SH-SY5Y (cell line): ENCODE measurements around the gene TTC27.

ENCODE experiments used
- GATA2 ChIP-seq: IDR thresholded peaks from 2 replicates; pipeline ENCODE4 v1.6.1; 2011; ENCODE audit warnings: mild to moderate bottlenecking, low read depth, low read length
- GATA3 ChIP-seq: IDR thresholded peaks from 2 replicates; pipeline ENCODE4 v1.6.1; 2011; ENCODE audit warnings: low read depth, mild to moderate bottlenecking, low read length, moderate library complexity

GRCh38 chr2:32626639-32627221, 1.1 kb upstream of the TTC27 start:
- TF ChIP-seq GATA3 (no peak), GATA2 (no peak)
